Kidney (tissue), 22 donors: ENCODE data around the gene MXD1. TPM values are rescaled to one million over a fixed set of nuclear protein-coding genes. Genes with fewer than 3 reads are reported as not detected.

Experiments
- DNase-seq, 5 donors: peaks; one replicate each; pipeline ENCODE4 v3.0.0-alpha.2; 2013 to 2020
- FAIRE-seq: peaks from 2 replicates; lab custom pipeline; 2012; peaks lifted over from hg19 to GRCh38; lab: Jason Lieb, UNC
- H3K27ac ChIP-seq, 2 donors: one replicate each; pipeline ENCODE4 v1.7.0; 2013; ENCODE audit warnings: low read depth in 2 of 2, low read length in 2 of 2, inconsistent platforms in 1 of 2
- H3K27me3 ChIP-seq: one replicate; pipeline ENCODE4 v1.7.1; 2013; ENCODE audit warnings: low read length, inconsistent platforms; ENCODE audit not compliant: control insufficient read depth, insufficient read depth
- H3K36me3 ChIP-seq, 3 donors: one replicate each; pipeline versions ENCODE4 v1.7.0 to v1.7.1; 2013; ENCODE audit warnings: low read length in 3 of 3, control low read depth in 1 of 3, inconsistent platforms in 1 of 3; ENCODE audit not compliant: insufficient read depth in 3 of 3, control insufficient read depth in 2 of 3
- H3K4me1 ChIP-seq, 3 donors: one replicate each; pipeline versions ENCODE4 v1.7.0 to v1.7.1; 2013; ENCODE audit warnings: low read length in 3 of 3, inconsistent platforms in 1 of 3, low read depth in 1 of 3; ENCODE audit not compliant: control insufficient read depth in 2 of 3, insufficient read depth in 2 of 3
- H3K4me3 ChIP-seq, 3 donors: one replicate each; pipeline versions ENCODE4 v1.7.0 to v1.8.1; 2013; ENCODE audit warnings: low read length in 3 of 3, control low read depth in 1 of 3, inconsistent platforms in 1 of 3
- H3K9ac ChIP-seq, 3 donors: one replicate each; pipeline versions ENCODE4 v1.7.0 to v1.7.1; 2013; ENCODE audit warnings: low read length in 3 of 3, control low read depth in 1 of 3, inconsistent platforms in 1 of 3
- H3K9me3 ChIP-seq, 3 donors: one replicate each; pipeline versions ENCODE4 v1.7.0 to v1.7.1; 2013; ENCODE audit warnings: low read length in 3 of 3, control low read depth in 1 of 3, inconsistent platforms in 1 of 3; ENCODE audit not compliant: control insufficient read depth in 2 of 3, insufficient read depth in 1 of 3
- intact Hi-C: fragments of 100-400 bp; cut with DNase I; formaldehyde crosslinking; loops from one replicate; pipeline ENCODE4 v1.11.1; 2022
- long read RNA-seq, 10 donors: library from polyadenylated mRNA in 1 of 10; unstranded in 1 of 10; transcript quantifications; one replicate each; pipeline ENCODE4 v2.0.0 and lab custom pipeline, GENCODE V29; 2021 to 2026
- polyA plus RNA-seq: library from polyadenylated mRNA; stranded (reverse); fragments of 350-450 nt; fragmentation: Illumina TruSeq; extraction: RNeasy Lipid Tissue Mini Kit (QIAGEN cat#74804); gene quantifications from one replicate; pipeline ENCODE4 v1.2.3, GENCODE V29; 2014; ENCODE audit warnings: low read depth, low replicate concordance; ENCODE audit not compliant: insufficient read depth
- total RNA-seq: library from RNA; stranded (reverse); fragmentation: NEBNext Ultra II Directional; extraction: Animal tissue kit (Norgen Biotek cat#: 25700); gene quantifications from one replicate; pipeline ENCODE4 v1.2.1, GENCODE V29; 2021
- TF ChIP-seq, protein P1 (sequence below): IDR thresholded peaks from 3 replicates; pipeline ENCODE4 v1.5.1; 2012; ENCODE audit warnings: mild to moderate bottlenecking, moderate library complexity, borderline replicate concordance; ENCODE audit not compliant: insufficient read depth; ENCODE audit errors: extremely low read depth
- donor health status: control.
- donor health status: control.
- donor health status: control.
- donor health status: control.
- donor health status: control.
- donor health status: DM: yes; HTN: yes; CAD: no.
- donor health status: Normal renal cell carcinoma (clear cell type).

The MXD1 gene, protein sequence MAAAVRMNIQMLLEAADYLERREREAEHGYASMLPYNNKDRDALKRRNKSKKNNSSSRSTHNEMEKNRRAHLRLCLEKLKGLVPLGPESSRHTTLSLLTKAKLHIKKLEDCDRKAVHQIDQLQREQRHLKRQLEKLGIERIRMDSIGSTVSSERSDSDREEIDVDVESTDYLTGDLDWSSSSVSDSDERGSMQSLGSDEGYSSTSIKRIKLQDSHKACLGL
- total RNA-seq (13.3 TPM), polyA plus RNA-seq (4.9 TPM)
- long read RNA-seq, donor 1, full-length matches to known transcripts: 2 of 2 reads
- long read RNA-seq, donor 1, partial matches to known transcripts: 0 of 2 reads
- long read RNA-seq, donor 1, other reads (novel, unspliced or antisense): 0 of 2 reads
- long read RNA-seq, donor 2, full-length matches to known transcripts: 2 of 2 reads
- long read RNA-seq, donor 2, partial matches to known transcripts: 0 of 2 reads
- long read RNA-seq, donor 2, other reads (novel, unspliced or antisense): 0 of 2 reads
- long read RNA-seq, donor 3, full-length matches to known transcripts: 4 of 4 reads
- long read RNA-seq, donor 3, partial matches to known transcripts: 0 of 4 reads
- long read RNA-seq, donor 3, other reads (novel, unspliced or antisense): 0 of 4 reads
- long read RNA-seq, donor 4, full-length matches to known transcripts: 5 of 5 reads
- long read RNA-seq, donor 4, partial matches to known transcripts: 0 of 5 reads
- long read RNA-seq, donor 4, other reads (novel, unspliced or antisense): 0 of 5 reads
- long read RNA-seq, donor 5: 0 reads
- long read RNA-seq, donor 6, full-length matches to known transcripts: 2 of 2 reads
- long read RNA-seq, donor 6, partial matches to known transcripts: 0 of 2 reads
- long read RNA-seq, donor 6, other reads (novel, unspliced or antisense): 0 of 2 reads
- long read RNA-seq, donor 7, partial matches to known transcripts: 1 of 4 reads
- long read RNA-seq, donor 7, other reads (novel, unspliced or antisense): 2 of 4 reads
- long read RNA-seq, donor 8, full-length matches to known transcripts: 3 of 3 reads
- long read RNA-seq, donor 8, partial matches to known transcripts: 0 of 3 reads
- long read RNA-seq, donor 8, other reads (novel, unspliced or antisense): 0 of 3 reads
- long read RNA-seq, donor 9, full-length matches to known transcripts: 1 of 1 reads
- long read RNA-seq, donor 9, partial matches to known transcripts: 0 of 1 reads
- long read RNA-seq, donor 9, other reads (novel, unspliced or antisense): 0 of 1 reads
- long read RNA-seq, donor 10, full-length matches to known transcripts: 4 of 4 reads
- long read RNA-seq, donor 10, partial matches to known transcripts: 0 of 4 reads
- long read RNA-seq, donor 10, other reads (novel, unspliced or antisense): 0 of 4 reads

DNA sequence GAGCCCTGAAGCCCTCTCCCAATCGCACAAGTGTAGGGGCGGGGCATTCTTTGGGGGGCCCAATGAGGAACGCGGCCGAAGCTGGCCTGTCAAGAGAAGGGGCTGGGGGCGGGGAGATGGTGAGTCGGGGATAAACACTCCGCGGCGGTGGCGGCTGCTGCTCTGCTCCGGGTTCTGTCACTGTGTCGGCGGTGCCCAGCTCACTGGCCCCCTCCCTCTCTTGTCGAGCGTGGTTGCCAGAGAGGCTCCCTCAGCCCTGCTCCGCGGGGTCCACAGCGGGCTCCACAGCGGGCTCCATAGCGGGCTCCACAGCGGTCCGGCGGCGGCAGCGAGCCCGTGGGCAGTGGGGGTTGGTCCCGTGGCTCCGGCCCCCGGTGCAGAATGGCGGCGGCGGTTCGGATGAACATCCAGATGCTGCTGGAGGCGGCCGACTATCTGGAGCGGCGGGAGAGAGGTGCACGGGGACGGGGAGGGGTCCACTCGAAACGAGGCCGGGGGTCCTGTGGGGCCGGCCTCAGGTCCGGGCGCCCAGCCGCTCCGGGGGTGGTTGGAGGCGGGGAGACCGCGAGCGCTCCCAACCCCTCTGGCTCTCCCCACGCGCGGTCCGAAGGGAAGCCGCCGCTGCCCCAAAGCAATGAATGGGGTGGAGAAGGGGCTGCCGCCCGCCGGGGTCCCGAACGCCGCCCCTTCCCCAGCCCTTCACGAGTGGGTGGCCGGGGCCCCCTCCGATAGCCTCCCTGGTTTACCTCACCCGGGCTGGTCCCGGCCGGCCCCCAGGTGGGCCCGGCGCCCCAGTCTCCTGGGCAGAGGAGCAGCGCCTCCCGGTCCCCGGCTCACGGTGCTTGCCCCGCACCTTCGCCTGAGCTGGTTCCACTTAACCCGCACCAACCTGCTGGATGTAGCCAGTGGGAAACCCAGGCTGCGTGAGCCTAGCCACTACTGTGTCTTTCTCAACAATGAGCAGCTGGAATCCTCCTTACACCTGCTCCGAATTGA, at the start of gene MXD1:
MXD1 (plus strand) TSS at position 160 of the 996 bp plus-strand sequence; CDS start at position 382, 222 bp downstream.
- Histone ChIP-seq H3K27ac (peak within 1 kb of the TSS; percentile 98 to 99), H3K4me3 (peak within 1 kb of the TSS; percentile 55 to 71 (median 62)), H3K4me1 (peaks cover 0 to 2% (median 0%) of the 10 kb centered on the region in 3 donors), H3K36me3 (peaks cover 0 to 2% (median 2%) of the 10 kb centered on the region in 3 donors), H3K27me3 (no peaks in the 10 kb centered on the region), H3K9ac (peak within 1 kb of the TSS; percentile 42 to 91 (median 91)), H3K9me3 (no peaks in the 10 kb centered on the region)
- DNase-seq: peak in 4 of 5 donors; percentile 39 to 75 (median 45)
- TF ChIP-seq, protein P1, sequence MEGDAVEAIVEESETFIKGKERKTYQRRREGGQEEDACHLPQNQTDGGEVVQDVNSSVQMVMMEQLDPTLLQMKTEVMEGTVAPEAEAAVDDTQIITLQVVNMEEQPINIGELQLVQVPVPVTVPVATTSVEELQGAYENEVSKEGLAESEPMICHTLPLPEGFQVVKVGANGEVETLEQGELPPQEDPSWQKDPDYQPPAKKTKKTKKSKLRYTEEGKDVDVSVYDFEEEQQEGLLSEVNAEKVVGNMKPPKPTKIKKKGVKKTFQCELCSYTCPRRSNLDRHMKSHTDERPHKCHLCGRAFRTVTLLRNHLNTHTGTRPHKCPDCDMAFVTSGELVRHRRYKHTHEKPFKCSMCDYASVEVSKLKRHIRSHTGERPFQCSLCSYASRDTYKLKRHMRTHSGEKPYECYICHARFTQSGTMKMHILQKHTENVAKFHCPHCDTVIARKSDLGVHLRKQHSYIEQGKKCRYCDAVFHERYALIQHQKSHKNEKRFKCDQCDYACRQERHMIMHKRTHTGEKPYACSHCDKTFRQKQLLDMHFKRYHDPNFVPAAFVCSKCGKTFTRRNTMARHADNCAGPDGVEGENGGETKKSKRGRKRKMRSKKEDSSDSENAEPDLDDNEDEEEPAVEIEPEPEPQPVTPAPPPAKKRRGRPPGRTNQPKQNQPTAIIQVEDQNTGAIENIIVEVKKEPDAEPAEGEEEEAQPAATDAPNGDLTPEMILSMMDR: no peak
- intact Hi-C loops: no loop called here
- FAIRE-seq: no peak

DNA sequence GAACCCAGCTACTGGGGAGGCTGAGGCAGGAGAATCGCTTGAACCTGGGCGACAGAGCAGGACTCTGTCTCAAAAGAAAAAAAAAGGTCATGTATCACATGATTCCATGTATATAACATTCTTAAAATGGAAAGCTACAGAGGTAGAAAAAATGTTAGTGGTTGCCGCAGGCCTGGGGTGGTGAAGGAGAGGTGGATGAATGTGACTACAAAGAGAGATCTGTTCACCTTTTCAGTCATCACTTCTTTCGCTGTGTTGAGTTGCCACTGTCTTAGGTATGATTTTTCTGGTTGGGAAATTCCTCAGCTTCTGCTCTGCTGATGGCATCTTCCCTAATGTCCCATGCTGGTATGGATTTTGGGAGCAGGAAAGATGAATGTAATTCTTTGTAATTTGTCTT, 26.5 kb upstream of the MXD1 start:
- FAIRE-seq (no peak), DNase-seq (no peak)
- H3K9me3 ChIP-seq: no peaks in the 10 kb centered on the region

More for the DNA sequence above, 26.5 kb upstream of the MXD1 start:
- TF ChIP-seq, protein P1: no peak
- H3K27me3 ChIP-seq: no peaks in the 10 kb centered on the region
- no peak overlapping the region for H3K9ac ChIP-seq
- H3K36me3 ChIP-seq: no peaks in the 10 kb centered on the region
- H3K4me3 ChIP-seq: no peak overlapping the region
- no peak overlapping the region for H3K27ac ChIP-seq
- intact Hi-C loops: no loop called here
- H3K4me1 ChIP-seq: peaks cover 0 to 3% (median 1%) of the 10 kb centered on the region in 3 donors
